SJSA1 (cell line): ENCODE measurements around the gene NCBP1. TPM values are rescaled to one million over a fixed set of nuclear protein-coding genes. Genes with fewer than 3 reads are reported as not detected.
A peak's percentile ranks its signal among the peaks of the same experiment; 100 is the strongest.
"Not testable (repeated sequence)": the region's sequence is repeated elsewhere in the genome, so short reads cannot be mapped to it uniquely, and the experiment has no call there.

Experiments used
- DNase-seq, 2 experiments: peaks; one replicate each; pipeline ENCODE4 v3.0.0-alpha.2; 2015 to 2020; ENCODE audit warnings: low spot score in 2 of 2, low read depth in 1 of 2
- H3K27ac ChIP-seq: fragments of 250-450 bp; sonication (Bioruptor Pico); 2 replicates; pipeline ENCODE4 v1.5.1; 2020; ENCODE audit warnings: mild to moderate bottlenecking, moderate library complexity
- H3K27me3 ChIP-seq: fragments of 250-450 bp; sonication (Bioruptor Pico); replicated peaks from 2 replicates; pipeline ENCODE4 v1.5.1; 2020; ENCODE audit warnings: mild to moderate bottlenecking, moderate library complexity
- H3K36me3 ChIP-seq: fragments of 250-450 bp; sonication (Bioruptor Pico); 2 replicates; pipeline ENCODE4 v1.5.1; 2020; ENCODE audit warnings: mild to moderate bottlenecking
- H3K4me1 ChIP-seq: fragments of 250-450 bp; sonication (Bioruptor Pico); replicated peaks from 2 replicates; pipeline ENCODE4 v1.6.1; 2021; ENCODE audit warnings: mild to moderate bottlenecking
- H3K4me3 ChIP-seq: fragments of 250-450 bp; sonication (Bioruptor Pico); 2 replicates; pipeline ENCODE4 v1.5.1; 2020; ENCODE audit warnings: mild to moderate bottlenecking
- H3K9me3 ChIP-seq: fragments of 250-450 bp; sonication (Bioruptor Pico); replicated peaks from 2 replicates; pipeline ENCODE4 v1.5.1; 2020; ENCODE audit warnings: mild to moderate bottlenecking
- total RNA-seq: library from RNA; depleted of rRNA; stranded (reverse); fragments of >200 nt; shearing (Covaris generic); gene quantifications from 2 replicates; pipeline ENCODE4 v1.2.3, GENCODE V29; 2014

NCBP1 gene
- total RNA-seq, 1 experiment from 2014 or later = 43.7 TPM

DNA sequence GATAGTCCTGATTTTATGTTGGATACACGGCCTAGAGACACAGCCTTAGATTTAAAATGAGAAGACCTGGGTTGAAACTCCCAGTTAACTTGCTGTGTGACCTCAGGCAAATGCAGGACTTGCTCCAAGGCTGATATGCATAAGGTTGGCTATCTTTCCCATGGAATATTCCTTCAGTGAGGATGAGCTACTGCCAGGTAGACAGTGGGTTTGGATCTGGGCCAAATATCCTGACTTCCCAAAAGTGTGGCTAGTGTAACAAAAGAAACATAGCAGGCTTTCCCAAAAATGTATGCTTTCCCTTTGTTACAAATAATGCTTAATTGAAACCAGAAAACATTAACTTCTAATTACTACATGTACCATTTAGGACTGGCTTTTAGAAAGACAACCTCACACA lies 64.2 kb downstream of the NCBP1 start:
- no peak for DNase-seq
- no peaks in the 10 kb centered on the region for H3K27me3 ChIP-seq
- peaks cover 22% of the 10 kb centered on the region for H3K4me1 ChIP-seq
- H3K27ac ChIP-seq = no peak overlapping the region
- no peaks in the 10 kb centered on the region; the same call in 1 of the 2 replicates for H3K9me3 ChIP-seq
- peaks cover 5% of the 10 kb centered on the region; the same call in 1 of the 2 replicates for H3K36me3 ChIP-seq
- no peak overlapping the region; the same call in 1 of the 2 replicates for H3K4me3 ChIP-seq

DNA sequence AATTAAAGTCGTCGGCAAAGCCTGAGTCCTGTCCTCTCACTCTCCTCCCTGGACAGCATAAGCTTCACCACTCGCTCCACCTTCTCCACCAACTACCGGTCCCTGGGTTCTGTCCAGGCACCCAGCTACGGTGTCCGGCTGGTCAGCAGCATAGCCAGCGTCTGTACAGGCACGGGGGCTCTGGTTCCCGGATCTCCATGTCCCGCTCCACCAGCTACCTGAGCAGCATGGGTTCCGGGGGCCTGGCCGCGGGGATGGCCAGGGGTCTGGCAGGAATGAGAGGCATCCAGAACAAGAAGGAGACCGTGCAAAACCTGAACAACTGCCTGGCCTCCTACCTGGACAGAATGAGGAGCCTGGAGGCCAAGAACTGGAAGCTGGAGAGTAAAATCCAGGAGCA lies 65.2 kb downstream of the NCBP1 start:
- no peaks in the 10 kb centered on the region for H3K27me3 ChIP-seq
- no peak overlapping the region for H3K27ac ChIP-seq
- peaks cover 5% of the 10 kb centered on the region; the same call in 1 of the 2 replicates for H3K36me3 ChIP-seq
- no peak overlapping the region for H3K4me3 ChIP-seq
- DNase-seq = no peak
- H3K9me3 ChIP-seq = no peaks in the 10 kb centered on the region; the same call in 1 of the 2 replicates
- H3K4me1 ChIP-seq = peaks cover 31% of the 10 kb centered on the region

DNA sequence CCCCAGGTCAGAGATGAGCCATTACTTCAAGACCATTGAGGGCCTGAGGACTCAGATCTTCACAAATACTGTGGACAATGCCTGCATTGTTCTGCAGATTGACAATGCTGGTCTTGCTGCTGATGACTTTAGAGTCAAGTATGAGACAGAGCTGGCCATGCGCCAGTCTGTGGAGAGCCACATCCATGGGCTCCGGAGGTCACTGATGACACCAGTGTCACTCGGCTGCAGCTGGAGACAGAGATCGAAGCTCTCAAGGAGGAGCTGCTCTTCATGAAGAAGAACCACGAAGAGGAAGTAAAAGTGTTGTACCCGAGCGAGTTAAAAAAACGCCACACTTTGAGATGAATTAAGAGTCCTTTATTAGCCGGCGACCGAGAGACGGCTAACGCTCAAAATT lies 65.7 kb downstream of the NCBP1 start:
- H3K4me3 ChIP-seq, H3K9me3 ChIP-seq, H3K27me3 ChIP-seq, DNase-seq, H3K36me3 ChIP-seq, H3K27ac ChIP-seq: not testable (repeated sequence)
- H3K4me1 ChIP-seq = peaks cover 35% of the 10 kb centered on the region

DNA sequence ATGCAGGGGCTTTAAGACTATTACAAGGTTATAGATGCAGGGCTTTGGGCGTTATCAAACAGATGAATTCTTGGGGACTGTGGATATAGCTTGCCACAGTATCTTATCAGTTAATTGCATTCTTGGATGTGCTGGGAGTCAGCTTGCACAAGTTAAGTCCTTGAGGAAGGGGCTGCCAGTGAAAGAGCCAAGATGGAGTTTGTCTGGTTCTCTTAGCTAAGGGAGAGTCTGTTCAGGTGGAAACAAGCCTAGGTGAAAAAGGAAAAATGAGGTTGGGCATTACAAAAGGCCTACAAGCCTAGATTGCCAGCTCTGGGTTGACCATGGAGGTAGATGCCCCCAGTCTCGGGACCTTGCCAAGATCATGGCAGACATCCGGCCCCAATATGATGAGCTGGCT lies 66.2 kb downstream of the NCBP1 start:
- not testable (repeated sequence) for H3K4me3 ChIP-seq, H3K27me3 ChIP-seq, H3K27ac ChIP-seq, H3K9me3 ChIP-seq, DNase-seq, H3K36me3 ChIP-seq
- H3K4me1 ChIP-seq = peaks cover 40% of the 10 kb centered on the region

DNA sequence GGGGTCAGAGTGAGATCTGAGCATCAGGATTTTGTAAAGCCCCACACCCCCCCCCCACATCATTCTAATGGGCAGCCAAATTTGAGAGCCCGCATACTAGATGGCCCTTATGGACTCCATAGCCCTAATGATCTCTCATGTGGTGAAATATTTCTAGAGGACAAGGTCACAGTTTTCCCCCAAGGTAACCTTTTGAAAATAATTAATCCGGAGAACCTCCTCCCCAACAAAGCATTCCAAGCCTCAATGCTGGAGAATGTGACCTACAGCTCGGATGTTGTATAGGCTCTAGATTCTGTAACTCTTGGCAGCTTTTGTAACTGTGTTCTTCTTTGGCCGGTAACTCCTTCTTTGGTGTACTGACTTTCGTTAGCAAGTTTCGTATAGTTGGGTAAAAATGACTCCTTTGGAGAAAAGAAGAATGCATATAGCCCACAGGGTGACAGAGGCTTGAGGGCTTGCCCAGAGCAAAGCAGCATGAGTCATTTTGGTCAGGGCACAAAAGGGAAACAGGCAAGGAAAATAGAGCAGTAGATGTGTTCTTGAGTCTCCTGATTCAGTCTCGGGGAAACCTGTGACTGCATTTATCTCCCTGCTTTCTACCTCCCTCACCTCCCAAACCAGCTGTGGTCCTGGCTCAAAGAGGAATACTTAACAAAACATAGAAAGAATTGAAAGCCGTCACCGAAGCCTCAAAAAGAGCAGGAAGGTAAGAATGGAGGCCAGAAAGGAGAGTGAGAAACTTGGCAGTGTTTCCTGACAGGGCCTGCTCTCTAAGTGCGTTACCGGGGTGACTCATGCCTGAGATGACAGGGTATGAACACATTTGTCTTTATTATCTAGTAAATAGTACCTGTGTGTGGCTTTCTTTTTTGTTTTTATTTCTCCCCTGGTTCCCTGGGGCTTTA lies 70.1 kb downstream of the NCBP1 start:
- H3K27me3 ChIP-seq = no peaks in the 10 kb centered on the region
- peak overlapping the region; percentile 67 for H3K27ac ChIP-seq

DNA sequence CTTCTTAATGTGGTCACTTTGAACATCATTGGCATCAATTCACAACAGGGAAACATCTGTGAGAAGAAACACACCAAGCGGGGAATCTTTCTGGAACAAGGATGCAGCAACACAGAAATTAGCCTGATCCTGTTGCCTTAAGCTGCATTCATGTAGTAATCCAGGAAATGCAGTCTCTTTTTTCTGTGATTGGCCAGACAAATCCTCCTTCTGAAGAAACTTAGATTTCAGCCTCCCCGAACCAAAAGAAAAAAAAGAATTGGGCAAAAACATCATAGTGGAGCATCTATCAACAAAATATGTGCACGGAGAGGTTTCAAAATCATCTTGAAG lies 70.7 kb downstream of the NCBP1 start:
- H3K4me3 ChIP-seq = no peak overlapping the region

More for the DNA sequence above, 70.1 kb downstream of the NCBP1 start:
- Histone ChIP-seq H3K4me1 (peaks cover 24% of the 10 kb centered on the region), H3K9me3 (no peaks in the 10 kb centered on the region), H3K36me3 (no peaks in the 10 kb centered on the region), H3K4me3 (no peak overlapping the region)
- peak; percentile 67 to 88 for DNase-seq

DNA sequence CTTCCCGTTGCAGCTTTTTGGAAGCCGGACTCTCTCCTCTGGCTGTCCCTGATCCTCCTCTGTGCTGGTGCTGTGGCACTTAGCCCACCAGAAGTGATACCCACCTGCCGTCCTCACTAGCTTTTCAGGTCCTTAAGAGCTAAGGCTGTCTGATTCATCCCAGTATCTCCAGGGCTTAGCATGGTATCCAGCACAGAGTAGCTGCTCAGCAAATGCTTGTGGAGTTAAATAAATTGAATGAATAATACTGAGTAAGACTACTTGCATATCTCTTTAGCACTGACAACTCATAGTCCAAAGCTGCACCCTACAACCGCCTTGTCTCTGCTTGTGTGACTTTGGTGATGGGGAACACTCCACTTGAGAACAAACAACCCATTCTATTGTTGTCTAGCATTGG lies 71.2 kb downstream of the NCBP1 start:
- no peak overlapping the region for H3K4me3 ChIP-seq
- H3K36me3 ChIP-seq = no peaks in the 10 kb centered on the region
- no peak for DNase-seq
- H3K27me3 ChIP-seq = no peaks in the 10 kb centered on the region
- peaks cover 24% of the 10 kb centered on the region for H3K4me1 ChIP-seq
- no peaks in the 10 kb centered on the region for H3K9me3 ChIP-seq
- H3K27ac ChIP-seq = no peak overlapping the region

More for the DNA sequence above, 70.7 kb downstream of the NCBP1 start:
- Histone ChIP-seq H3K27me3 (no peaks in the 10 kb centered on the region), H3K27ac (peak overlapping the region; percentile 67), H3K9me3 (no peaks in the 10 kb centered on the region), H3K36me3 (no peaks in the 10 kb centered on the region), H3K4me1 (peaks cover 24% of the 10 kb centered on the region)
- no peak for DNase-seq

DNA sequence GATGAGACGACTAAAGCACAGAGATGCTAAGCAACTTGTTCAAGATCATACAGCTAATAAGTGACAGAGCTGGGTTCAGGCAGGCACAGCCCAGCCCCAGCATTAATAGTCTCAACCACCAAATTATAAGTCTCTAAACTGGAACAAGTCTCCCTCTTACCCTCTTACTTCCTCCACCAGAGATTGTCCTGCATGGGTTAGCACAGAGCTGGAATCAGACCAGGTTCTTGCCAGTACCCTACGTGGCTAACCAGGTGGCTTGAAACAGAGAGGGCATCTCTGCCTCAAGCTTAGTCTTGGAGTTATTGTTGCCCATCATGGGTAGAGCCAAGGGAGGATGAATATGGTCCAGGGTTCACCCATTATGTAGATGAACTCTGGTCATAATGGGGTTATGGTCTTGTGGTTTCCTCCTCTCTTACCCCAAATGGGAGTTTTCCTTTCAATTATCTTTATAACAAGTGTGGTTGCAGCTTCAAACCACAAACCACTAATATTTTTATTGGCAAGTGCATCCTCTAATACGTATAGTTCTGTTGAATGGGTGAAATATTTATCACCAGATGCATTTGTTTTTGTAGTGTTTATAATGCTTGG lies 71.8 kb downstream of the NCBP1 start:
- H3K27ac ChIP-seq = no peak overlapping the region
- no peak for DNase-seq
- H3K27me3 ChIP-seq = no peaks in the 10 kb centered on the region
- no peak overlapping the region for H3K4me3 ChIP-seq
- no peaks in the 10 kb centered on the region for H3K9me3 ChIP-seq
- H3K36me3 ChIP-seq = no peaks in the 10 kb centered on the region
- H3K4me1 ChIP-seq = peaks cover 26% of the 10 kb centered on the region

DNA sequence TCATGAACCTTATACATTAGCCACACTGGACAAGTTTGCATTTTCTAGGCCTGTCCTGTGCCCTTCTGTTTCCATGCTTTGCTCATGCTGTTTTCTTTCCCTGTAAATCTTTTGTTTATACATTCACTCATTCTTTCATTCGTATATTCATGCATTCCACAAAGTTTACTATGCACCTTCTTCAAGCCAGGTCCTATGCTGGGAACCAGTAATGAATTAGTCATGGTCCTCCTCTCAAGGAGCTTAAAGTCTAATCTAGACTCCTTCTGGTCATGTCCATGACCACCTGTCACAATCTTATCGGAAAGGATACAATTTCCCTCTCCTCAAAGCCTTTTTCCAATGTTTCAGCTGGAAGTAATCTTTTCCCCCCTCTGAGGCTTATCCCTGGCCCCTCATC lies 72.6 kb downstream of the NCBP1 start:
- no peak overlapping the region for H3K27ac ChIP-seq
- no peaks in the 10 kb centered on the region for H3K27me3 ChIP-seq
- peaks cover 34% of the 10 kb centered on the region for H3K4me1 ChIP-seq
- no peak overlapping the region for H3K4me3 ChIP-seq
- DNase-seq = no peak
- no peaks in the 10 kb centered on the region for H3K36me3 ChIP-seq
- H3K9me3 ChIP-seq = no peaks in the 10 kb centered on the region

DNA sequence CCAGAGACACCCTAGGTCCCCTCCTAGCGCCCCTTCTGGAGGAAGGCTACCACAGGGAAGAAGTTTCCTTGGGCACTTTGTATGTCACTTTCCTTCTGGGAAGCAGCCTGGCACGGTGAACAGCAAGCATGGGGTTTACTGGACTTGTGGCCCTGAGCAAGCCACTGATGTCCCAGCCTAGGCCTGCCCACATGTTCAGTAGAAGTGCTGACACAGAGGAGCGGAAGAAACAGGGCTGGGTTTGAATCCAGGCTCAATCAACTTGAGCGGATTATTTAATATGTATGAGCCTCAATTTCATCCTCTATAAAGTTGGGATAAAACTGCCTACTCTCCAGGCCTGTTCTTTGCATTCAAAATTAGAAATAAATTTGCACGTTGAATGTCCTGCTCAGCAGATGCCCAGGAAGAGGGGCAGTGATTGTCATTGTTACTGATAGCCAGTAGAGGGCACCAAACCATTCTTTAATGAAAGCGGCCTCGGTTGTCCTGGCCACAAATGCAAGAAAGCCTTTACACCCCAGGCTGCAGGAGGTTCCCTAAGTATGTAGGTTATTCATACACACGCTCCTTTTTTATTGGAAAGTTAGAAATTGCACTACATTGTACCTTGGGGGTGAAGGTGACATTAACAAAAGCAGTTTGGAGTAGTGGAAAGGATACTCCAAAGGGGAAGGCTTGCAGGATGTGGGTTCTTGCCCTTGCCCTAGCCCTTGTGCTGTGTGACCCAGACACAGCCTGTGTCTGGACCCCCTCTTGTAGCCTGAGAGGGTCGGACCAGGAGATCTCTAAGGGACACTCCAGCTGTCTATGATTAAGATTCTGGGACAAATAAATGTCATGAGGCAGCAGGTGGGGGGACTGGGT lies 77.0 kb downstream of the NCBP1 start:
- DNase-seq = peak in 1 of 2 experiments; percentile 66
- peaks cover 42% of the 10 kb centered on the region for H3K4me1 ChIP-seq
- H3K27me3 ChIP-seq = no peaks in the 10 kb centered on the region
- no peak overlapping the region for H3K27ac ChIP-seq
- H3K4me3 ChIP-seq = no peak overlapping the region
- H3K36me3 ChIP-seq = no peaks in the 10 kb centered on the region
- no peaks in the 10 kb centered on the region for H3K9me3 ChIP-seq

DNA sequence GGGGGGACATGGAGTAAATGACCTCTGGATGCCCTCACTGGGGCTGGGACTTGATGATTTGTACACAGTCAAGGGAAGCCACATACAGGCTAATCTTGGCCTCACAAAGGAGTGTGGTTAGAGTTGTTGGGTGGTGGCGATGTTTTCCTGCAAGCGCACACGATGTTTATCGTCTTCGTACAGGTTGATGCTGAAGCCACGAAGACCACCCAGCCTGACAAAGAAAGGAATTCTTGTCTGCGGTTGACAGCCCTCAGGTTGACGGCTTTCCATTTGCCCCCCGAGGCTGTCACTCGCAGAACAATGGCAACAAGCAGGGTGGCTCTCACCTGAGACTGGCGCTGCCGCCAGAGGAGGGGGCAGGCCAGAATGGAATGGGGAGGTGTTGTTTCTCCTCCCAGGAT lies 77.6 kb downstream of the NCBP1 start:
- Histone ChIP-seq H3K9me3 (no peaks in the 10 kb centered on the region), H3K4me3 (no peak overlapping the region), H3K27ac (no peak overlapping the region), H3K4me1 (peaks cover 42% of the 10 kb centered on the region), H3K27me3 (no peaks in the 10 kb centered on the region), H3K36me3 (no peaks in the 10 kb centered on the region)
- DNase-seq = peak; percentile 89 to 92

DNA sequence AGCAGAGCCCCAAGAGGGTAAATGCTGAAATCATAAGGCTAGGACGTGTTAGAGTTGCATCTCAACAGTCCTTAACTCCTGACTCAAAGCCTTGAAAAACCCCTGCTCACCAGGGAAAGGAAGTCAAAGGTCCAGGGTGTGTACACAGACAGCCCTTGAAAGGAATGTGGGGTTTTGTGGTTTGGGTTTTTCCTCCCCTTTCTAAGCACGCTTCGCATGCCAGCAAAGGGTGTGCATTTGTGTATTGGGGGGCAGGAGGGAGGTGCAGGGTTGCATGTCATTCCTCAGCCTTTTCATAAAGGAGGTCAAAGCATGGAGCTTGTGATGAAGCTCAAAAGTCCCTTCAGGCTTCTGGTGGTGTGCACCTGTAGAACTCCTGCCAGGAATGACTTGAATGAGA lies 80.8 kb downstream of the NCBP1 start:
- peak; percentile 80 to 88 for DNase-seq
- peak overlapping the region; percentile 70 for H3K27ac ChIP-seq

DNA sequence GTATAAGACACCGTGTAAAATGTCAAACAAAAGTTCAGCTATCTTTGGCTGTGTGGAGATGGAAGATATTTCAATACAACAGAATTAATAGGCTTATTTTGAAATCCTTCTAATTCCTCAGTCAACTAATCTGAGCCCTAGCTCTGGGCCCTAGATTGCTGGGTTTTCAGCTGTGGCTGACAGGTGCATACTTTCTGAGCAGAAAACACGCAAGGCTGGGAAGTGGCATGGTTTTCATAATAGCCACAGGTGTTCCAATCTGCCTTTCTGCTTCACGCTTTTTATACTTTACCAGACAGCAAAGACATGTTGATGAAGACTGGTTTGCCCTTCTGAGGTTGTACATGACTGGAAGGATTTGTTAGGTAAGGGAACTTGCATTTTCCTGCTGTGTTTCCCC lies 84.2 kb downstream of the NCBP1 start:
- Histone ChIP-seq H3K4me1 (peaks cover 36% of the 10 kb centered on the region), H3K27ac (no peak overlapping the region), H3K4me3 (no peak overlapping the region), H3K36me3 (no peaks in the 10 kb centered on the region), H3K27me3 (no peaks in the 10 kb centered on the region), H3K9me3 (no peaks in the 10 kb centered on the region)
- no peak for DNase-seq

More for the DNA sequence above, 80.8 kb downstream of the NCBP1 start:
- Histone ChIP-seq H3K4me1 (peaks cover 42% of the 10 kb centered on the region), H3K27me3 (no peaks in the 10 kb centered on the region), H3K9me3 (no peaks in the 10 kb centered on the region), H3K36me3 (no peaks in the 10 kb centered on the region), H3K4me3 (no peak overlapping the region)
